Measurements from ENCODE around the gene IRF1. TPM values are rescaled to one million over a fixed set of nuclear protein-coding genes. Genes with fewer than 3 reads are reported as not detected.

The IRF1 gene
- total RNA-seq, 1 experiment from 2014 or later: 5.7 TPM

DNA sequence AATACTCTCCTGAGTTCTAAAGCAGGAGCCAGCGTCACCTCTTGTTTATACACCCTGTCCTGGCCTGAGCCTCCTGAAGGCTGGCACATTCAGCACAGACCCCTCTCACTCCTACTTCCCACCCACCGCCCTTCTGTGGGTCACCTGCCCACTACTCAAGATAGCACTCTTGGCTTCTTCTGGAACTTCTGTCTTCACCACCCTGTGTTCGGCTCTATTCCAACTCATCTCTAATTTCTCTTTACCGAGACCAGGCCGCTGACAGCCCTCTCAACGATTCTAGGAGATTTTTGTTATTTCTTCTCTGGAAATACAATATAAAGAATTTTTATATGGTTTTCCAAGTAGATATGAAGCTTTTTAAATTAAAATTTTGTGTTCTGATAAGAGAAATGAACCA, 57.4 kb downstream of the IRF1 start:
- BruUV-seq (replicated peaks): no TSS peak
- ChIA-PET CTCF (no interaction called here), POLR2A (ENCODE audit: low non-redundant PET) (no interaction called here)
- H3K36me3 ChIP-seq (ENCODE audit: insufficient read depth, low read length, poor library complexity, severe bottlenecking): no peaks in the 10 kb centered on the region
- H3K4me1 ChIP-seq (ENCODE audit: insufficient read depth, low read length, poor library complexity, severe bottlenecking): peaks cover 19% of the 10 kb centered on the region
- H3K27ac ChIP-seq (ENCODE audit: low read depth, low read length, poor library complexity, severe bottlenecking): no peak overlapping the region
- no peaks in the 10 kb centered on the region for H3K27me3 ChIP-seq (replicated peaks; ENCODE audit: insufficient read depth, low read depth, low read length, poor library complexity)
- no peaks in the 10 kb centered on the region for H3K9me3 ChIP-seq (ENCODE audit: low read depth, low read length, poor library complexity, severe bottlenecking)
- no peak overlapping the region for H3K4me3 ChIP-seq (ENCODE audit: low read depth, low read length, poor library complexity, severe bottlenecking)
- no peak for DNase-seq (ENCODE audit: low spot score)
- intact Hi-C loops (cut with micrococcal nuclease; ENCODE audit: unreplicated experiment): no loop called here
- TF ChIP-seq EZH2 (IDR thresholded peaks at IDR 0.05; ENCODE audit: borderline replicate concordance, low read depth, low read length, poor library complexity, severe bottlenecking): no peak
- no peak for TF ChIP-seq CTCF (conservative IDR thresholded peaks at IDR 0.05; ENCODE audit: low read depth, low read length)

GRCh38 chr5:132431632-132432031, 58.9 kb downstream of the IRF1 start:
- BruUV-seq (replicated peaks): no TSS peak
- intact Hi-C loops (cut with micrococcal nuclease; ENCODE audit: unreplicated experiment): no loop called here
- H3K9me3 ChIP-seq (ENCODE audit: low read depth, low read length, poor library complexity, severe bottlenecking): no peaks in the 10 kb centered on the region
- peaks cover 23% of the 10 kb centered on the region for H3K4me1 ChIP-seq (ENCODE audit: insufficient read depth, low read length, poor library complexity, severe bottlenecking)
- no peaks in the 10 kb centered on the region for H3K36me3 ChIP-seq (ENCODE audit: insufficient read depth, low read length, poor library complexity, severe bottlenecking)
- no peaks in the 10 kb centered on the region for H3K27me3 ChIP-seq (replicated peaks; ENCODE audit: insufficient read depth, low read depth, low read length, poor library complexity)
- no peak for TF ChIP-seq EZH2 (IDR thresholded peaks at IDR 0.05; ENCODE audit: borderline replicate concordance, low read depth, low read length, poor library complexity, severe bottlenecking)
- no peak for TF ChIP-seq CTCF (conservative IDR thresholded peaks at IDR 0.05; ENCODE audit: low read depth, low read length)
- DNase-seq (ENCODE audit: low spot score): no peak
- no peak overlapping the region for H3K27ac ChIP-seq (ENCODE audit: low read depth, low read length, poor library complexity, severe bottlenecking)
- no peak overlapping the region for H3K4me3 ChIP-seq (ENCODE audit: low read depth, low read length, poor library complexity, severe bottlenecking)
- ChIA-PET POLR2A (ENCODE audit: low non-redundant PET) (interaction anchor here (0.6 kb wide), 1 partner anchor 47 kb away, joined by 3 read pairs; no protein-coding TSS in a partner anchor), CTCF (no interaction called here)

Other genes with a start within 250 kb of the IRF1 start
- gene PDLIM4, start 233.1 kb downstream of the IRF1 start, total RNA-seq (2021): 6.0 and 8.9 TPM in 2 replicates
- gene SLC22A4, start 196.4 kb downstream of the IRF1 start, total RNA-seq (2021): 0.42 and 0.99 TPM in 2 replicates
- 3.0 and 3.8 TPM in 2 replicates for gene SLC22A5, start 121.1 kb downstream of the IRF1 start, total RNA-seq (2021)
- not detected in 2 replicates for gene IL5, start 52.7 kb upstream of the IRF1 start, total RNA-seq (2021)
- 43.6 and 45.2 TPM in 2 replicates for gene RAD50, start 66.2 kb upstream of the IRF1 start, total RNA-seq (2021)
- not detected in 2 replicates for gene IL13, start 167.4 kb upstream of the IRF1 start, total RNA-seq (2021)
- not detected in 2 replicates for gene IL4, start 183.2 kb upstream of the IRF1 start, total RNA-seq (2021)
- 17.3 and 19.1 TPM in 2 replicates for gene KIF3A, start 246.8 kb upstream of the IRF1 start, total RNA-seq (2021)

Data from A673 (cell line).